ENCODE data around the gene CBFA2T2. TPM values are rescaled to one million over a fixed set of nuclear protein-coding genes. Genes with fewer than 3 reads are reported as not detected.
"Not testable (repeated sequence)": the region's sequence is repeated elsewhere in the genome, so short reads cannot be mapped to it uniquely, and the experiment has no call there.

The CBFA2T2 gene
- total and polyA plus RNA-seq, 10 of the 15 experiments (the other 5 are each of a cell fraction or from before 2014, with no cell fraction given) = 0.61 to 8.6 (median 5.5) TPM

- RAD21 ChIA-PET (ENCODE audit: unreplicated experiment); H3K4me3 ChIP-seq; SMC1A ChIA-PET (ENCODE audit: uncharacterized antibody, unreplicated experiment); ATAC-seq; H2AFZ ChIP-seq (ENCODE audit: control insufficient read depth, low read depth, low read length); H3K79me2 ChIP-seq (ENCODE audit: control insufficient read depth, insufficient read depth, low read length); intact Hi-C loops (cut with micrococcal nuclease; ENCODE audit: unreplicated experiment); H3K4me2 ChIP-seq (ENCODE audit: control insufficient read depth, insufficient read depth); FAIRE-seq; H3K27me3 ChIP-seq (replicated peaks in 1 of 2; ENCODE audit: control insufficient read depth in 2 of 2, insufficient read depth in 2 of 2, low read length in 1 of 2); H4K20me1 ChIP-seq (ENCODE audit: control insufficient read depth, insufficient read depth); H3K27ac ChIP-seq (ENCODE audit: control insufficient read depth, insufficient read depth); POLR2A ChIA-PET; in situ Hi-C loops (cut with MboI); H3K9me3 ChIP-seq (replicated peaks; ENCODE audit: control insufficient read depth, insufficient read depth, low read length); DNase-seq (ENCODE audit: low read depth, low spot score); H3K36me3 ChIP-seq (ENCODE audit: control insufficient read depth in 2 of 2, insufficient read depth in 2 of 2, low read length in 1 of 2); H3K9ac ChIP-seq (ENCODE audit: control insufficient read depth, insufficient read depth, low read length); BruUV-seq (replicated peaks): not testable (repeated sequence)
- H3K4me1 ChIP-seq (ENCODE audit: control insufficient read depth, insufficient read depth, low read length) = peaks cover 26% of the 10 kb centered on the region
- WGBS (ENCODE audit: insufficient coverage, insufficient replicate concordance, low lambda C conversion rate, missing lambda C conversion rate) = 88% methylated on average over 7 of the region's 7 CpGs
- CTCF ChIA-PET = interaction anchor here (0.6 to 0.7 kb wide), 2 partner anchors 26 to 39 kb away, joined by 3 read pairs; no protein-coding TSS in a partner anchor
Observed at GRCh38 chr20:33440562-33440961, 49.3 kb upstream of the CBFA2T2 start.

GRCh38 chr20:33441142-33441955 lies 48.5 kb upstream of the CBFA2T2 start:
- H3K27ac ChIP-seq (ENCODE audit: control insufficient read depth, insufficient read depth) = no peak overlapping the region
- no peaks in the 10 kb centered on the region; a peak in 1 of 4 replicates for H3K27me3 ChIP-seq (replicated peaks in 1 of 2; ENCODE audit: control insufficient read depth in 2 of 2, insufficient read depth in 2 of 2, low read length in 1 of 2)
- no peak overlapping the region for H3K4me2 ChIP-seq (ENCODE audit: control insufficient read depth, insufficient read depth)
- WGBS (ENCODE audit: insufficient coverage, insufficient replicate concordance, low lambda C conversion rate, missing lambda C conversion rate) = 59% methylated on average over 7 of the region's 7 CpGs
- ChIA-PET POLR2A (interaction anchor here (0.5 to 0.7 kb wide), 2 partner anchors 12 to 15 kb away, joined by 3 to 8 read pairs; no protein-coding TSS in a partner anchor), RAD21 (ENCODE audit: unreplicated experiment) (no interaction called here), SMC1A (ENCODE audit: uncharacterized antibody, unreplicated experiment) (interaction anchor here (1.0 kb wide), 1 partner anchor 9 kb away, joined by 3 read pairs; no protein-coding TSS in a partner anchor), CTCF (interaction anchor here (0.6 to 0.7 kb wide), 2 partner anchors 27 to 40 kb away, joined by 3 read pairs; no protein-coding TSS in a partner anchor)
- H2AFZ ChIP-seq (ENCODE audit: control insufficient read depth, low read depth, low read length) = no peak overlapping the region
- no peak for ATAC-seq
- DNase-seq (ENCODE audit: low read depth, low spot score) = no peak
- intact Hi-C loops (cut with micrococcal nuclease; ENCODE audit: unreplicated experiment) = no loop called here
- H4K20me1 ChIP-seq (ENCODE audit: control insufficient read depth, insufficient read depth) = no peaks in the 10 kb centered on the region
- H3K79me2 ChIP-seq (ENCODE audit: control insufficient read depth, insufficient read depth, low read length) = no peaks in the 10 kb centered on the region
- in situ Hi-C loops (cut with MboI) = no loop called here
- no TSS peak for BruUV-seq (replicated peaks)
- no peaks in the 10 kb centered on the region for H3K36me3 ChIP-seq (ENCODE audit: control insufficient read depth in 2 of 2, insufficient read depth in 2 of 2, low read length in 1 of 2)
- no peak overlapping the region for H3K4me3 ChIP-seq
- no peak for FAIRE-seq
- H3K9ac ChIP-seq (ENCODE audit: control insufficient read depth, insufficient read depth, low read length) = no peak overlapping the region
- H3K4me1 ChIP-seq (ENCODE audit: control insufficient read depth, insufficient read depth, low read length) = peaks cover 26% of the 10 kb centered on the region
- no peaks in the 10 kb centered on the region for H3K9me3 ChIP-seq (replicated peaks; ENCODE audit: control insufficient read depth, insufficient read depth, low read length)
- TF ChIP-seq SMARCA5 (IDR thresholded peaks at IDR 0.05) (no peak), HDAC6 (IDR thresholded peaks at IDR 0.05; ENCODE audit: unreplicated experiment) (no peak), PBX3 (IDR thresholded peaks at IDR 0.05; ENCODE audit: insufficient replicate concordance, low read depth, low read length) (no peak), CHD1 (IDR thresholded peaks at IDR 0.05; ENCODE audit: low read depth, low read length) (no peak), RAD21 (IDR thresholded peaks at IDR 0.05; ENCODE audit: insufficient read depth, low read depth, low read length) (no peak), SUZ12 (IDR thresholded peaks at IDR 0.05; ENCODE audit: unreplicated experiment) (no peak), TAF1 (IDR thresholded peaks at IDR 0.05; ENCODE audit: borderline replicate concordance, low read depth, low read length) (no peak), DPF2 (IDR thresholded peaks at IDR 0.05) (no peak), SP1 (IDR thresholded peaks at IDR 0.05; ENCODE audit: low read depth, low read length) (no peak), NRF1 (conservative IDR thresholded peaks at IDR 0.05; ENCODE audit: low read depth, low read length) (no peak), ZNF207 (IDR thresholded peaks at IDR 0.05; ENCODE audit: borderline replicate concordance) (no peak), ASH2L (IDR thresholded peaks at IDR 0.05; ENCODE audit: borderline replicate concordance, low read depth) (no peak), BACH1 (IDR thresholded peaks at IDR 0.05; ENCODE audit: borderline replicate concordance) (no peak), RFX5 (IDR thresholded peaks at IDR 0.05; ENCODE audit: low read depth, low read length) (no peak)
